ENCODE results near the gene VDR.

VDR gene

DNA sequence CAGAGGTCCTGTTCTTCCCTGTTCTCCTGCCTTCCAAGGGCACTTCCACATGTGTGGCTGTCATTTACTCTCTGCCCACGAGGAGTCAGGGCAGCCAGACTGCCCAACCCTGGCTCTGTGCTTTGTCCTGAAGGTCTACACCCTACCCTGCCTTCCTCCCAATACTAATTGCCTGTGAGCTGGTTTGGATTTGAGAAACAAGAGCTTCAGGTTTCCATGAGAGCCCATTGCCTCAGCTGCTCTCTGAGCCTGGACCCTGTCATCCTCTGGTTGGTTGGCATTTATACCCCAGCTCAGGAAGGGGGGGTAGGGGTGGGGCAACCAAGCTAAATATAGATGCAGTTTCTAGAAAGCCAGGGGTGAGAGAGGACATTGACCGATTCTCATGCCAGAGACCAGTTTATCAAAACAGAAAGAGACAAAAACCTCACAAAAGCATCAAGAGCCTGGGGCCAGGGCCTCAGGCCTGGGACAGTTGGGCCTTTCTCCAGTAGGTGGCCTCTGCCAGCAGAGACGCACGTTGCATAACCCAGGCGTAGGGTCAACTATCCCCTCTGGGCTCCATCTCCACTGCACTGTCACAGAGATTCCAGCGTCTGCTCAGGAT is 34.5 kb downstream of the VDR start:
- peak; percentile 86 for DNase-seq (ENCODE audit: low read depth)

DNA sequence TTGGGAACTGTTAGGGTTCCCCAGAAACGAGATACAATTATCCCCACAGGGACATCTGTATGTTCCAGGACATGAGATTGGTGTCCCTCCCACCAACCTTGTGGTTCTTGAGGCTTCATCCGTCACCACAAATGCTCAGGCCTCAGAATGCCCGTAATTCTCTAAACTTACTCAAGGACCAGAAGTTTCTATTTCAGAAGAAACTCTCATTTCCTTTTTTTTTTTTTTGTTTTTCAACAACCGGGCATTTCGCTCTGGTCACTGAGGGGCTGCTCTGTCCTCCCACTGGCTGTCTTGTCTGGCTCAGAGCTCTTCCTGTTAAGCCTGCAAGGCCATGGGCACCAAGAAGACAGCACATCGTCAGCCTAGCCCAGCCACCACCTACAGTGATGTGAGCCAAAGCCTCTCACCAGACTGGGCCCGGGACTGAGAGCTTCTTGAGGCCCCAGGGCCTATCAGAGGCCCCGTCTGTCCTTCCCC is 36.2 kb downstream of the VDR start:
- no peak for DNase-seq (ENCODE audit: low read depth)

DNA sequence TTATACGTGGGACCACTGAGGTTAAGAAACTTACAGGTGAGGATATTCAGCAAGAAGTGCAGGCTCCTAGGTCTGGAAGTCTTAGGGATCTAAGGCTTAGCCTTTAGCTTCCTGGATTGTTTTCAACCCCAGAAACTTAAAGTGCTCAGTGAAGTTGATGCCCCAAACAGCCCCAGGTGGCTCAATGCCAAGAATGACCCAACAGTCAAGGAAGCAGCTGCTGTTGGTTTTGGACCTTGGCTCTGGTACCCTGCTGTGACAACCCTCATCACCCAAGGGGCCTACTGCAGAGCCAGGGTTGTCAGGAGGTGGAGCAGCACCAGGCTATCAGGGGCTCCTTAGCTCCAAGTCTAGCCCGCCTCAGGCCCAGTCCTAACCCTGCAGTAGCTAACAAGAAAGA is 36.8 kb downstream of the VDR start:
- DNase-seq (ENCODE audit: low read depth) = peak; percentile 17

DNA sequence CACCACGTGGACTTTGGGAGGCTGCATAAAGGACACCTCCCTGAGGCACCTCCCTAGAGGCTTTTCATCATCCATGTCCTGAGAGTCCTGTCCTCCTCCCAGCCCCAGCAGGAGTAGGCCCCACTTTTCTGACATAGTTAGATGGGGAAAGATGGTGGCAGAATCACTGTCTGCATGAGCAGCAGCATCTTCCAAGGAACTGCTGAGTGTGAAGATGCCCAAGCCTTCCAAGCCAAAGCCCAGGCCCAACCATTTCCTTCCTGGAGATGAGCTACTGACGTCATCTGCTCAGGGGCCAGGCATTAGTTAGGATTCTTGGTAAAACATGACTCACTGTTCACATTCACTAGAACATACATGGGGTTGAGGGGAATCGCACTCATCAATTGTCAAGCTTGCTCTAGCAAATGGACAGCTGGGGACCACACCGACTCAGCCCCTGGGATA is 37.3 kb downstream of the VDR start:
- peak; percentile 68 for DNase-seq (ENCODE audit: low read depth)

DNA sequence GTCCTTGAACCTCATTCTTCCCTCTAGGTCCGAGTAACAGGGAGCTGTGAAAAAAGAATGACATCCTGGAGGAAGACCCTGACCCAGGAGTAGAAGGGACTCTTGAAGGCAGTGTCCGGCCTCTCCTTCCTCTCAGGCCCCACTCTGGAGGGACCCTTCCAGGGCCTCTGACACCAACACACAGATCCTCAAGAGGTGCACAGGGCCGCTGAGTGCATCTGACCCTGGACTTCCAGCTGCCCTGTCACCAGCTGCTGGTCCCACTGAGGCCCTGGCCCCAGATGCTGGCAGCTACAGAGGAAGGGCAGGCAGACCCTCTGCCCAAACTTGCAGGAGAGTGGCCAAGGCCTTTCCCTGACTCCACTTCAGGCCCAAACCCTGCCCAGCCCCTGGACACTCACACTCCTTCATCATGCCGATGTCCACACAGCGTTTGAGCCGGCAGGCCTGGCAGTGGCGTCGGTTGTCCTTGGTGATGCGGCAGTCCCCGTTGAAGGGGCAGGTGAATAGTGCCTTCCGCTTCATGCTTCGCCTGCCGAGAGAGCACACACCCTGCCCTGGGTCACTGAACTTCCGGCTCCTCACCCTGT is 40.1 kb downstream of the VDR start:
- DNase-seq (ENCODE audit: low read depth) = no peak

DNA sequence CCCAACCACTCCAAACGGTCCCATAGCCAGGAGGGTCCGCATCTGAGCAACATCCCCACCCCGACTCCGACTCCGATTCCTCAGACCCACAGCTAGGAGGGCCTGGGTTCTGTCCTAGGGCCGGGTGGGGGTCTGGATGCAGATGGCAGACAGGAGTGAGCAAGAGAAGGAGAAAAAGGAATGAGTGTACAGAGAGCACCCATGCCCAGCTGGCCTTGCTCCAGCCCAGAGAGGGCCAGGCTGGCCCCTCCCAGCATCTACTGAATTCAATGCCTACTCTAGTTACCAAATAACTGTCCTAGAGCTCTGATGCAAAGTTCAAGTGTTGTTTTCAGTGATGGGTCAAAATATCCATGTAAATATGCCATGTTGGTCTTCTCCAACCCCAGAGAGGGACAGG is 40.8 kb downstream of the VDR start:
- peak; percentile 40 for DNase-seq (ENCODE audit: low read depth)

DNA sequence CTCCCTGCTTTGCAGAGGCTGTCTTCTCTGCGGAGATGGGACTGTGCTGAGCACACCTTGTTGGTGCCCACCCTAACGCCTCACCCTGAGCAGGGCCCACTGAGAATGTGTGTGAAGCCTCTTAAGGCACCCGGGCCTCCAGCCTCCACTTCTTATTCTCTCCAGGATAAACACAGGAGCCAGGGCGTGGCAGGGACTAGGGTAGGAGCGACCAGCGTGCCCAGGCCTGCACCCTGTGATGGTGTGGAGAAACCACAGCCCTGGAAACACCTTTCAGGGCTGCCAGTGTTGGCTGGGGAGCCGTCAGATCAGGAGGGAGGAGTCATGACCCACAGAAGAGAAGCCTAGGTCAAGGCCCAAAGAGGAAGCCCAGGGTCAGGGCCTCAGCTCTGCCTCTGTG is 41.3 kb downstream of the VDR start:
- DNase-seq (ENCODE audit: low read depth) = no peak

DNA sequence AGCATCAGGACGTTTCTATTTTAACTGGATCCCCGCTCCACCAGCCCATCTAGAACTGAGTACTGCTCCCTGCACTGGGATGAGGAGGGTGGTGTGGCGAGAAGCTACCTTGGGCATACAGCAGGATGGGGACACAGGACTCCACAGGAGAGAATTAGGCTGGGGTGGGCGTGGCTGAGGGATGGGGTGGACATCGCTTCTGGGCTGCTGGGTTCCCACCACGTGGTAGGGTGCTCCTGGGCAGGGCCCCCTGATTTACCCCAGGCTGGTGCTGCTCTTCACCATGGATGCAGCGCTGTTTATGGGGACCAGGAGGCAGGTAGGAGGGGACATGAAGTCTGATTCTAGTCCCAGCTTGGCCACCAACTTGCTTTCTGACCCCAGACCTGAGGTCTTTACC is 41.9 kb downstream of the VDR start:
- DNase-seq (ENCODE audit: low read depth) = no peak

DNA sequence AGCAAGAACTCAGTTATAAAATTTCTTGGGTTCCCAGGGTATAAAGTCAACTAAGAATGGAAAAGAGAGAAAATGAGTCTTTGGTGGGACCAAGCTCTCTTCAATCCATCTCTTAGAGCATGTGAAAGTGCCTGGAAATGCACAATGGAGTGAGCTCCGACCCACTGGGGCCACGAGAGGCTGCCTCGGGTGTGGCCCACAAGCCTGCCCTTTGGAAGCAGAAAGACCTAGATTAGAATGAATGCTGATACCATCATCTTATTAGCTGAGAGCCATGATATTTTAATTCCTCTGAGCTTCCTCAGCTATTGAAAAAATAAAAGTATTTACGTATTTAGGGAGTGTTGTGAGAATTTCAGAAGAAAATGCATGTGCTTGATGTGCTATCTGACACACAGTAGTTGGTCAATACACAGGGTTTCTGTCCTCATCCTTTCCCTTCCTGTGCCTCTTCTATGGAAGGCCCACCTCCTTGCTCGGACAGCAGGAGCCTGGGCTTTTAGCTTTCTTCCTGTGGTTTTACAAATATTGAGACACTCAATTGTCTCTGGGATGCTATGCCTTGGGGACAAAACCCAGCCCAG is 42.5 kb downstream of the VDR start:
- DNase-seq (ENCODE audit: low read depth) = no peak

DNA sequence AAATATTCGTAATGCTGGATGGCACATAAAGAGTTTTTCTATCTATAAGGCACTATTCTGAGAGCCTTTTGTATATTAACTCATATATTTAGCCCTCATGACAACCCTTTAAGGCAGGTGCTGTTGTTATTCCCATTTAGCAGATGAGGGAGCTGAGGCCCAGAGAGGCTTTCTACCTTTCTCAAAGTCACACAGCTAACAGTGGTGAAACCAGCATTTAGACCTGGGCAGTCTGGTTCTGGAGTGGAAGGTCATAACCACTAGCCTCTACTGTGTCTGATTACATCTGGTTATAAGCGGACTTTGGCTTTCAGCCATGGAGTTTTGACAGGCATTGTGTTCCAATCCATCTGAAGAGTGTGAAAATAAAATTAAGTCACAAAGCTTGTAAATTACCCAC is 43.9 kb downstream of the VDR start:
- DNase-seq (ENCODE audit: low read depth) = no peak

DNA sequence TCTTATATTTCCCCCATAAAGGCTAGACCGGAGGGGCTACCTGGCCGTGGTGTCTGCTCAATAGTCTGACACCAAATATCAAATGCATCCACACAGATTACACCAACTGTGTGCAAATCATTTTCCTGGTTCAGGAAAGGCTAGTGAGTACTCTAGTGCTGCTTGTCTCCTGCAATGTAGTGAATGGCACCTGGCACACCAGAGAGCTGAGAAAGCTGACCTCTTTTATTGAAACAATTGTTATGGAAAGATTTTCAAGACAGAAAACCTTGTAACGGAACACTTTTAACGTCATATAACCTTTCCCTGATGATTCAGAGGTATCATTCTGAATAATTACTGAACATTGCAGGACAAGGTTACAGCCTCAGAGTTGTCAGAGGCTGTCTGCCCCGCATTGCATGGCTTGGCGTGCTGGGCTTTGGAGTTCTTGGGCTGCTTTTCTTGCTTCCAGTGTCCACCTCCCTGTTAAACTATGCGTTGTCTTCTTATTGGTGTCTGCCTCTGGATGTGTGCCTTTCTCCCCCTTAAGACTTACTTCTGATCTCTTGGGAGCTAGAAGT is 44.4 kb downstream of the VDR start:
- DNase-seq (ENCODE audit: low read depth) = no peak

DNA sequence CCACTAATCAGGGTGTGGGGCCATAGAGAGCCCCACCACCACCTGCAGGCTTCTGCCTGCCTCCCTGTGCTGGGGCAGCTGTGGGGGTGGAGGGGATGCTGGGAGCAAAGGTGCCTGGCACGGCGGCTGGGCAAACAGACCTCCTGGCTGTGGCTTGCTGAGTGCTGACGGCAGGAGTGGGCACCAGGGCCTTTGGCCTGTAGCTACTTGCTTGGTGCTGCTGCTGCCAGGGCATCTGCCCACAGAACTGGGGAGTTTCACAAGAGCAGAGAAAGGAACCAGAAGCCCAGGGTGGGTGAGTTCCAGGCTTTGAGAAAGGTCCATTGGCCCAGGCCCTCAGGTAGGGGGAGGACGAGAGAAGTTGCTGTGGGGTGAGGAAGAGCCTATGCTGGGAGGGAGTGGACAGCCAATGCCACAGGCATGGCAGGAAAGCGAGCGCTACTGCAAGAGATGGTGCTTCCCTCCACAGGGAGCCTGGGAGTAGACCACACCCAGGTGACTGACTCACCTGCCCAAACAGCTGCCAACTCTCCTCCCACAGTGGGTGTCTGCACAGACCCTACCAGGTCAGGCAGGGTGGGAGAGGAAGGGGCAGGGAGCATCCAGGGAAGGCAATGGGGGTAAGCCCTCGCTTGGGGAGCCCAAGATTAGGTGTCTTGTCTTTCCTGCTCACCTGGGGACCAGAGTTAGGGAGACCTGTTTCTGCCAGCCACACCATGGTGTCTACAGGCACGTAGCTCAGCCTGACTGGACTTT is 46.1 kb downstream of the VDR start:
- DNase-seq (ENCODE audit: low read depth) = no peak

DNA sequence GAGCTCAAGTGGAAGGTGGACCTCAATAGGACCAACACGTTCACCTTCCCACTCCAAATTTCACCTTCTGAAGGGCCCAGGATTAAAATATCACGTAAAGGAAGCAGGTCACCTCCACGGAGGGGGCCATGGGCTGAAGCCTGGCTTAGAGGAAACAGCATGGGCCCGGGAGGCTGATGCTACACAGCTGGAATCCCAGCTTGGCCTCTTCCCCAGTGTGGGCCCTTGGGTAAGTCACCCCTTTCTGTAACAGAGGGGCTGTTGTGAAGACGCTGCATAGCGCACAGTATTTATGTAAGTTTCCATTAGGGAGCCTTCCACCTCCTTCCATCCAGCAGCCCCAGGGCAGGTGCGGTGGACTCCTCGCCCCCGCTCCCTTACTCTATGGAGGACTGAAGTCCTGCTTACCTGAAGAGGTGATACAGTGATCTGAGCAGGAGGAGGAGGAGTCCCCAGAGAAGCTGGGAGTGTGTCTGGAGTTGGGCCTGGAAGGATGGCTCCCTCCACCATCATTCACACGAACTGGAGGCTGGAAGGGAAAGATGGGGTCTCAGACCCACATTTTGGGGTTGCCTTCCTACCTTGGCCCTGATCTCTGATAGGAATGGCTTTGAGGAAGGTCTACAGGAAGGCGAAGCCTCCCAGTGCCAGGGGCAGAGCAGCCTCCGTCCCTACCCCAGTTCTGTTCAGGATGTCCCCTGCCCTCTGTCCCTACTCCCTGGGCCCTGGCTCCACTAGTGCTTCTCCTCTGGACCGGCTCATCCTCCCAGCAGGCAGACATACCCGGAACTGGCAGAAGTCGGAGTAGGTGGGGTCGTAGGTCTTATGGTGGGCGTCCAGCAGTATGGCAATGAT is 47.8 kb downstream of the VDR start:
- no peak for DNase-seq (ENCODE audit: low read depth)

DNA sequence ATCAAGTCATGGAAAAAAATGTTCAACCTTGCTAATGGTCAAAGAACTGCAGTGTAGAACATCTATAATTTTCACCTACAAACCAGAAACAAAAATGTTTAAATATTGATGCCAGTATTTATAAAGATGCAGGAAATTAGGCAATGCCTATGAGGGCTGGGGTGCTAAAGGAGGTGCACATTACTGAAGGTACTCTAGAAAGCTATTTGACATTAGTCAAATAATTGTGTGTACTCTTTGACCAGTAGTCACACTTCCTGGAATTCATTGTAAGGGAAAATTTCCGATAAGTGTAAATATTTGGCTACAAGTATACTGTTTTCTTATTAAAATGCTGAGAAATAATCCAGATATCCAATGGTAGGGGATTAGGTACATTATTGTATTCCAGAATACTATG is 48.7 kb downstream of the VDR start:
- DNase-seq (ENCODE audit: low read depth) = no peak

DNA sequence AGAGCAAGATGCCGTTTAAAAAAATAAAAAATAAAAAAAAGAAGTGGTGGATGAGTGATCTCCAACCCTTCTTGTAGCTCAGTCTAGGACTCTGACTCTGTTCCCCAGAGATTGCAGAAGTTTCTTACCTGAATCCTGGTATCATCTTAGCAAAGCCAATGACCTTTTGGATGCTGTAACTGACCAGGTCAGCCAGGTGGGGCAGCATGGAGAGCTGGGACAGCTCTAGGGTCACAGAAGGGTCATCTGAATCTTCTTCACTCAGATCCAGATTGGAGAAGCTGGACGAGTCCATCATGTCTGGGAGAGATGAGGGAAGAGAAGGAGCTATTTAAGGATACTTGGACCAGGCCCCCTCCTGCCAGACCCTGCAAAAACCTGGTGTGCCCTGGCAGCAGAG is 49.3 kb downstream of the VDR start:
- DNase-seq (ENCODE audit: low read depth) = no peak

DNA sequence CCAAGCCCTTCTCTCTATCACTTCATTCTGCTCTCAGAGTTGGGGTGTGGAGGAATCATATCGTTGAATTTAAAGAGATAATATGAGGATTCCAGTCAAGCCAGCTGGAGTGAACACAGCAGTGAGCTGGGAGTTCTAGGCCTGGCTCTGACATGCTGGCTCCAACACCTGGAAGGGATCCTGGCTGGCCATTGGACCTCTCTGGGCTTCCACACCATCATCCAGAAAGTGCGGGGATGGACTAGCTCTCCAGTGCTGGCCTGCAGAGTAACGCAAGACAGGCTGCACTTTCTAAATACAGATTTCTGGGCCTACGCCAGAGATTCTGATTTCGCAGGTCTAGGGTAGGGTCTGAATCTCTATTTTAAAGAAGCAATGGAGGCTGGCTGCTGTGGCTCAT is 50.3 kb downstream of the VDR start:
- DNase-seq (ENCODE audit: low read depth) = no peak

DNA sequence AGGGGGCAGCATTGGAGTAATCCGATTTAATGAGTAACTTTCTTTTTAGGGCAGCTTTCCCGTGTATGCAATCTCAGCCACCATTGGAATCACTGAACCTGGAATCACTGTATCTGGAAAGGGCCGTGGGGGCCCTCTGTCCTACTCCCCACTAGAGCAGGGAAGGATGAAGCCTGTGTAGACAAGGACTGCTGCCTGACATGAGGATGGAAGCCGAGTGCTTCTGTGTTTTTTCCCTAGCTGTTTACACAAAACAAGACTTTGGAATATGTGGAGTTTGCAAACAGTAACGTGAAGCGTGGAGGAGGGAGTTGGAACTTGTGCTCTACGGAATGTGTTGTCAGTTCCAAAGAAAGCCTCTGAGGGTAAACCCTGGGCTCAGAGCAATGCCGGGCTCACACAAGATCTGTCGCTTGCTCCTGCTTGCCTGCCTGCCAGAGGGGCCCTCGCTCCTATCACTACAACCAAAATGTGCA is 52.7 kb downstream of the VDR start:
- no peak for DNase-seq (ENCODE audit: low read depth)

DNA sequence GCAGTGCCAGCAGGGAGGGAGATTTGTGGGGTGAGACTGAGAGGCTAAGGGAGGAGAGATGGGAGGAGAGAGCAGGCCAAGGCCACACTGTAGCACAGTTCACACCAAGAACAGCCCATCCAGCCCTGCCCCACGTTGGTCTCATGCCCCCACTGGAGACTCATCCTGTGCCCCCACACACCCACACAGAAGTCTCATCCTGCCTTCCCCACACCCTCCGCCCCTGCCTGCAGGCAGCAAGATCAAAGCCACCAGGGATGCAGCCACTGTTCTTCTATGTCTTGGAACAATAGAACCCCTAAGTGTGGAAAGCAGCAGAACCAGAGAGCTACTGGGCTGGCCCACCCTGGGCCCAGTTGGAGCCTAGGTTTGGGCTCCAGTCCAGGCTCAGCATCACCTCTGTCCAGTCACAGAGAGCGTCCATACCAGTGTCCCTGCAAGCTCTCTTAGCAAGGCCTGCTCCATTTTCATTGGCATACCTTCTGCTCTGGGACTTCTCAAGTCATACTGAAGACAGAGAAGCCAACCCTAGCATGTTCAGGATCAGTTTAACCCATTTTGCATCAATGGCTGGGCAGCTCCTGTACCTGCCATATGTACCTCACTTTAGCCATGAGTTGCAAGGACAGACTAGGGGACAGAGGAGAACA is 53.4 kb downstream of the VDR start:
- no peak for DNase-seq (ENCODE audit: low read depth)

DNA sequence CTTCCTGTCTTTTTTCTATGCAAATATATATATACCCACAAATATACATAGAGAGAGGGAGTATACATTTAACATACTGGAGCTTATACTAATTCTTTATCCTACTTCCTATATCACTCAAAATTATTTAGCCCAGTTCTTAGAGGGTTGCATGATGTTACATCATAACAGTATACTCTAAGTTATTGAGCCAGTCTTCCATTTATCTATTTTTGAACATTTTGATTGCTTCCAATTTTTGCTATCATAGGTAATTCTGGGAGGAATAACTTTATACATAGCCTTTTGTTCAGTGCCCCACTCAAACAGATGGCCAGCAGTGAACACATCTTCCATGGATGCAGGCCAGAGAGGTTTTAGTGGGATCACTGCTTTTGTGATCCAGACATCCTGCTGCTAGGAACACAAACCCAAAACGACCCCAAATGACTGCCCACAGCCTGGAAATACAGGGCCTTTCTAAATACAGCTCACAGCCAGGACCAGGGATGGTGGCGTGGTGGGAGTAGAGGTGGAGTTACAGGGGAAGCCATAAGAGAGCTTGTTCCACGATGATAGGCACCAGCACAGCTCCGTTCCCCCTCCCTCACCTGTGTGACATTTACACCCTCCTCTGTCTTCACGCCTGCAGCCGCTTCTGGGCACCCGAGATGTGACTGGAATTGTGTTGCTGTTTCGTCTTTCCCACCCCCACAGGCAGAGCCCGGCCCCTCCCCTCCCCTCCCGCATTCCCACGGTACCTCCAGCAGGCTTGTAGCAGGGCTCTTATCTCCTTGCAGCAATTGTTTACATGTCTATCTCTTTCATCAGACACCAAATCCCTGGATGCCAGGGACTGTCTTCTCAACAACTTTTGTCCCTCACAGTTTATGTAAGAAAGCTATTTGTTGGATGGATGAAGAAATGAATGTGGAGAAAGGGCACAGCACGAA is 54.4 kb downstream of the VDR start:
- DNase-seq (ENCODE audit: low read depth) = no peak

DNA sequence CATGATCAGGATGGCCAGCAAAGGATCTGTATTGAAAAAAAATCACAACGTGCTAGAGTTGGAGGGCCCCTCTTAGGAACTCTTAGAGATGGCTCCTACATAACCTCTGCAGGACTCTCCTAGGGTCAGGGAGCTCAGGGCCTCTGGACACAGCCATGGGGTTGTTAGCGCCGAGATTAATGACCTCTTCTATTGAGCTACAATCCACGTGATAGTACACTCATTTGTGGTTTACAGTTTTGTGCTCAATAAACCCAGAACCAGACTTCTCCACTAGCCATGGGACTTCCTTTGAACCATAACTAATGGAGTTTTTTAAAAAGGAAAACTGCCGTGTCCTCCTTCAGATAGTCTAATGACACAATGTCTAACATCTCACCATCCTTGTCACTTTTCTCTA is 55.5 kb downstream of the VDR start:
- no peak for DNase-seq (ENCODE audit: low read depth)

All from fibroblast of gingiva (primary cell).